IMR-90 (cell line): Measurements from ENCODE around the gene BDKRB1. TPM values are rescaled to one million over a fixed set of nuclear protein-coding genes. Genes with fewer than 3 reads are reported as not detected.

Experiments used
- ATAC-seq: fragments of 200-7000 bp; cut with Tn5 transposase; 2 replicates; pipeline ENCODE4 v1.9.1; 2020; ENCODE audit warnings: low read depth, mild to moderate bottlenecking, moderate library complexity
- BruUV-seq: library from RNA; stranded (reverse); fragments of 400-500 nt; replicated peaks from 2 replicates; lab custom pipeline; 2021; lab: Mats Ljungman, UMichigan
- CTCF ChIA-PET: fragments of 300-600 bp; formaldehyde crosslinking; extraction: SDS; loops from one replicate; lab custom pipeline; 2021; ENCODE audit warnings: antibody characterized with exemption; lab: Yijun Ruan, JAX
- POLR2A ChIA-PET: fragments of 300-600 bp; sonication (Branson Sonifier 250); formaldehyde crosslinking; loops from one replicate; lab custom pipeline; 2022; ENCODE audit warnings: antibody characterized with exemption; ENCODE audit not compliant: unreplicated experiment; lab: Charles Lee
- DNase-seq: peaks from one replicate; pipeline ENCODE4 v3.0.0; 2013
- H2AFZ ChIP-seq: replicated peaks from 2 replicates; pipeline ENCODE3; 2013; ENCODE audit warnings: low read length, mild to moderate bottlenecking; ENCODE audit not compliant: poor library complexity
- H2AK5ac ChIP-seq: 2 replicates; pipeline ENCODE4 v1.6.1; 2013; ENCODE audit warnings: low read depth, low read length, inconsistent platforms
- H2AK9ac ChIP-seq: replicated peaks from 2 replicates; pipeline ENCODE3; 2013; ENCODE audit warnings: mild to moderate bottlenecking, low read depth, low read length, moderate library complexity; ENCODE audit not compliant: poor library complexity
- H2BK120ac ChIP-seq: 2 replicates; pipeline ENCODE4 v1.6.1; 2013; ENCODE audit warnings: low read depth, low read length, inconsistent platforms
- H2BK15ac ChIP-seq: 3 replicates; pipeline ENCODE4 v1.6.1; 2013; ENCODE audit warnings: low read depth, low read length, inconsistent platforms
- H2BK20ac ChIP-seq: 2 replicates; pipeline ENCODE4 v1.6.1; 2013; ENCODE audit warnings: low read depth, mild to moderate bottlenecking, inconsistent platforms, low read length, moderate library complexity
- H2BK5ac ChIP-seq: 2 replicates; pipeline ENCODE4 v1.6.1; 2013; ENCODE audit warnings: mild to moderate bottlenecking, low read depth, low read length, inconsistent platforms; ENCODE audit not compliant: poor library complexity, severe bottlenecking
- H3K14ac ChIP-seq: replicated peaks from 2 replicates; pipeline ENCODE4 v1.6.1; 2013; ENCODE audit warnings: low read depth, low read length, inconsistent platforms
- H3K18ac ChIP-seq: 2 replicates; pipeline ENCODE4 v1.6.1; 2013; ENCODE audit warnings: low read depth, low read length, control low read depth
- H3K23ac ChIP-seq: 2 replicates; pipeline ENCODE4 v1.6.1; 2013; ENCODE audit warnings: low read depth, low read length, inconsistent platforms
- H3K27ac ChIP-seq: 2 replicates; pipeline ENCODE4 v1.5.1; 2013; ENCODE audit warnings: mild to moderate bottlenecking, control low read depth, low read length; ENCODE audit not compliant: insufficient read depth
- H3K27me3 ChIP-seq: 2 replicates; pipeline ENCODE4 v1.6.1; 2013; ENCODE audit warnings: low read length; ENCODE audit not compliant: control insufficient read depth, insufficient read depth
- H3K36me3 ChIP-seq: 2 replicates; pipeline ENCODE4 v1.6.1; 2013; ENCODE audit warnings: low read length, mixed read lengths; ENCODE audit not compliant: control insufficient read depth, insufficient read depth
- H3K4ac ChIP-seq: 2 replicates; pipeline ENCODE4 v1.6.1; 2013; ENCODE audit warnings: low read depth, low read length, inconsistent platforms
- H3K4me1 ChIP-seq: 2 replicates; pipeline ENCODE4 v1.6.1; 2013; ENCODE audit warnings: low read length, mixed read lengths; ENCODE audit not compliant: control insufficient read depth, insufficient read depth
- H3K4me2 ChIP-seq: 2 replicates; pipeline ENCODE4 v1.6.1; 2013; ENCODE audit warnings: low read depth, mild to moderate bottlenecking, control low read depth, low read length, moderate library complexity
- H3K4me3 ChIP-seq: 2 replicates; pipeline ENCODE4 v1.5.1; 2013; ENCODE audit warnings: low read depth, mild to moderate bottlenecking, control low read depth, low read length, moderate library complexity; ENCODE audit not compliant: insufficient read depth
- H3K56ac ChIP-seq: 2 replicates; pipeline ENCODE4 v1.6.1; 2013; ENCODE audit warnings: low read length, inconsistent platforms; ENCODE audit not compliant: insufficient read depth; ENCODE audit errors: extremely low read depth
- H3K79me1 ChIP-seq, 2 experiments: 2 replicates each; pipeline ENCODE4 v1.6.1; 2013; ENCODE audit warnings: low read length in 2 of 2, inconsistent platforms in 1 of 2, low read depth in 1 of 2
- H3K9ac ChIP-seq: 2 replicates; pipeline ENCODE4 v1.6.1; 2013; ENCODE audit warnings: low read depth, low read length, control low read depth
- H3K9me1 ChIP-seq: 2 replicates; pipeline ENCODE4 v1.6.1; 2013; ENCODE audit warnings: low read length, inconsistent platforms; ENCODE audit not compliant: insufficient read depth
- H3K9me3 ChIP-seq: 2 replicates; pipeline ENCODE4 v1.6.1; 2013; ENCODE audit warnings: low read length; ENCODE audit not compliant: control insufficient read depth, insufficient read depth
- H4K20me1 ChIP-seq: 2 replicates; pipeline ENCODE4 v1.6.1; 2013; ENCODE audit warnings: low read length, inconsistent platforms; ENCODE audit not compliant: insufficient read depth
- H4K5ac ChIP-seq: 2 replicates; pipeline ENCODE4 v1.6.1; 2013; ENCODE audit warnings: mild to moderate bottlenecking, low read depth, low read length, control low read depth
- H4K8ac ChIP-seq, 2 experiments: 2 replicates each; pipeline ENCODE4 v1.6.1; 2013; ENCODE audit warnings: low read depth in 2 of 2, low read length in 2 of 2, control low read depth in 1 of 2, inconsistent platforms in 1 of 2
- H4K91ac ChIP-seq: 2 replicates; pipeline ENCODE4 v1.6.1; 2013; ENCODE audit warnings: low read depth, low read length, inconsistent platforms; ENCODE audit not compliant: insufficient read depth
- BHLHE40 ChIP-seq: fragments of 150-350 bp; IDR thresholded peaks from 2 replicates; pipeline ENCODE4 v1.6.1; 2016; ENCODE audit warnings: mild to moderate bottlenecking, low read depth, low read length
- CEBPB ChIP-seq: IDR thresholded peaks from 2 replicates; pipeline ENCODE4 v1.6.1; 2012; ENCODE audit warnings: low read depth, low read length, improper control_type of control experiment
- CHD1 ChIP-seq: IDR thresholded peaks from 2 replicates; pipeline ENCODE4 v1.6.1; 2012; ENCODE audit warnings: low read depth, low read length, improper control_type of control experiment
- CTCF ChIP-seq: conservative IDR thresholded peaks from 2 replicates; pipeline ENCODE4 v1.5.1; 2012; ENCODE audit warnings: mild to moderate bottlenecking, low read depth, low read length, improper control_type of control experiment
- ELK1 ChIP-seq: fragments of 150-350 bp; IDR thresholded peaks from 2 replicates; pipeline ENCODE4 v1.6.1; 2016; ENCODE audit warnings: low read depth, mild to moderate bottlenecking, low read length, moderate library complexity, borderline replicate concordance
- FOS ChIP-seq: fragments of 150-350 bp; IDR thresholded peaks from 2 replicates; pipeline ENCODE4 v1.6.1; 2016; ENCODE audit warnings: low read depth, low read length
- MAFK ChIP-seq: IDR thresholded peaks from 2 replicates; pipeline ENCODE4 v1.6.1; 2012; ENCODE audit warnings: low read depth, low read length, improper control_type of control experiment
- MAZ ChIP-seq: IDR thresholded peaks from 2 replicates; pipeline ENCODE4 v1.6.1; 2012; ENCODE audit warnings: low read depth, mild to moderate bottlenecking, low read length, improper control_type of control experiment, moderate library complexity, borderline replicate concordance
- MXI1 ChIP-seq: IDR thresholded peaks from 2 replicates; pipeline ENCODE4 v1.6.1; 2012; ENCODE audit warnings: low read depth, mild to moderate bottlenecking, low read length, moderate library complexity, borderline replicate concordance
- NFE2L2 ChIP-seq: fragments of 150-350 bp; IDR thresholded peaks from 2 replicates; pipeline ENCODE4 v1.6.1; 2016; ENCODE audit warnings: low read depth, mild to moderate bottlenecking, low read length
- POLR2A ChIP-seq: IDR thresholded peaks from 2 replicates; pipeline ENCODE4 v1.6.1; 2012; ENCODE audit warnings: mild to moderate bottlenecking, low read depth, low read length
- RAD21 ChIP-seq: IDR thresholded peaks from 2 replicates; pipeline ENCODE4 v1.6.1; 2012; ENCODE audit warnings: low read length, improper control_type of control experiment
- RCOR1 ChIP-seq: IDR thresholded peaks from 2 replicates; pipeline ENCODE4 v1.6.1; 2012; ENCODE audit warnings: mild to moderate bottlenecking, low read length, improper control_type of control experiment; ENCODE audit not compliant: insufficient replicate concordance
- RFX5 ChIP-seq: IDR thresholded peaks from 2 replicates; pipeline ENCODE4 v1.8.0; 2012; ENCODE audit warnings: low read depth, mild to moderate bottlenecking, low read length, moderate library complexity
- SMC3 ChIP-seq: fragments of 150-350 bp; IDR thresholded peaks from 2 replicates; pipeline ENCODE4 v1.6.1; 2016; ENCODE audit warnings: low read depth, mild to moderate bottlenecking, antibody characterized with exemption, low read length, moderate library complexity
- USF2 ChIP-seq: fragments of 150-350 bp; IDR thresholded peaks from 2 replicates; pipeline ENCODE4 v1.6.1; 2017; ENCODE audit warnings: mild to moderate bottlenecking, antibody characterized with exemption, low read length, low read depth
- WGBS, 2 experiments: methylation state at CpG; one replicate each; pipeline versions ENCODE4 v1.1.5 to v1.1.7; 2013; ENCODE audit warnings: missing lambda C conversion rate in 2 of 2; ENCODE audit not compliant: insufficient read length in 1 of 2; ENCODE audit errors: extremely low coverage in 2 of 2; 5-methylcytosine and 5-hydroxymethylcytosine counted together
- dilution Hi-C: fragments of 300-500 bp; cut with HindIII; formaldehyde crosslinking; loops from one replicate; pipeline ENCODE4 v1.14.3; 2018; ENCODE audit warnings: low sequenced_read_pairs; ENCODE audit not compliant: unreplicated experiment
- in situ Hi-C: fragments of 300-500 bp; cut with MboI; formaldehyde crosslinking; loops from 3 replicates; pipeline ENCODE4 v1.14.3; 2019; ENCODE audit warnings: low sequenced_read_pairs, inconsistent platforms, mixed read lengths
- intact Hi-C: fragments of 100-400 bp; cut with micrococcal nuclease; formaldehyde crosslinking; loops from 2 replicates; pipeline ENCODE4 v1.10.0; 2022
- polyA plus RNA-seq, 3 experiments: library from polyadenylated mRNA; depleted of rRNA; stranded (reverse); fragments of >200 nt; gene quantifications; 2 replicates each; pipeline ENCODE4 v1.2.3, GENCODE V29; 2012; ENCODE audit warnings: low replicate concordance in 1 of 3
- total RNA-seq: library from RNA; depleted of rRNA; stranded (reverse); fragments of >200 nt; gene quantifications from 2 replicates; pipeline ENCODE4 v1.2.3, GENCODE V29; 2012

The BDKRB1 gene
- total and polyA plus RNA-seq, 2 of the 4 experiments (the other 2 are of a cell fraction): 56.5 to 130 TPM

- Histone ChIP-seq H2BK15ac (0 out of 3 replicates have a peak overlapping the region, but pooled peaks have one; percentile 20), H3K27me3 (no peaks in the 10 kb centered on the region), H3K18ac (no peak overlapping the region), H4K20me1 (peaks cover 7% of the 10 kb centered on the region), H3K27ac (peak overlapping the region; percentile 58), H2AK5ac (0 out of 2 replicates have a peak overlapping the region, but pooled peaks have one; percentile 14), H3K4me1 (peaks cover 19% of the 10 kb centered on the region), H3K79me1 (peaks cover 24 to 70% of the 10 kb centered on the region in 2 experiments; a peak in 3 of 4 replicates), H2BK120ac (peak overlapping the region; percentile 58), H2BK20ac (peak overlapping the region; percentile 41), H2BK5ac (peak overlapping the region; percentile 89), H3K9me3 (no peaks in the 10 kb centered on the region), H3K36me3 (peaks cover 39% of the 10 kb centered on the region), H3K9ac (no peak overlapping the region), H3K56ac (no peak overlapping the region), H4K5ac (no peak overlapping the region), H4K8ac (peak overlapping the region in 1 of 2 experiments; percentile 13; a peak in 1 of 4 replicates), H3K4ac (peak overlapping the region; percentile 38; the same call in 1 of the 2 replicates), H2AFZ (peak overlapping the region; percentile 81), H3K4me3 (no peak overlapping the region), H4K91ac (peak overlapping the region; percentile 26; the same call in 1 of the 2 replicates), H3K9me1 (peaks cover 12% of the 10 kb centered on the region), H3K4me2 (no peak overlapping the region), H2AK9ac (peak overlapping the region; percentile 6), H3K14ac (0 out of 2 replicates have a peak overlapping the region, but pooled peaks have one; percentile 33), H3K23ac (no peak overlapping the region)
- ChIA-PET CTCF (no interaction called here), POLR2A (interaction anchor here (0.6 kb wide), 1 partner anchor 11 kb away, joined by 24 read pairs; no protein-coding TSS in a partner anchor)
- ATAC-seq (peak; percentile 78), DNase-seq (peak; percentile 99)
- dilution Hi-C loops: no loop called here
- intact Hi-C loops: no loop called here
- no peak; the same call in 1 of the 2 replicates for TF ChIP-seq CHD1
- TF ChIP-seq MAFK: 0 out of 2 replicates have a peak, but pooled peaks have one; percentile 18
- peak; percentile 46 for TF ChIP-seq RAD21
- TF ChIP-seq CEBPB: peak; percentile 99
- TF ChIP-seq SMC3: no peak; the same call in 1 of the 2 replicates
- no peak for TF ChIP-seq ELK1
- TF ChIP-seq CTCF: peak; percentile 25; the same call in 1 of the 2 replicates
- peak; percentile 96 for TF ChIP-seq MXI1
- peak; percentile 74 for TF ChIP-seq RCOR1
- TF ChIP-seq MAZ: peak; percentile 77; the same call in 1 of the 2 replicates
- peak; percentile 27; the same call in 1 of the 2 replicates for TF ChIP-seq RFX5
- TF ChIP-seq POLR2A: no peak
- peak; percentile 81 for TF ChIP-seq BHLHE40
- peak; percentile 94 for TF ChIP-seq FOS
- peak; percentile 73 for TF ChIP-seq USF2
- no peak for TF ChIP-seq NFE2L2
- in situ Hi-C loops: no loop called here
- WGBS, 2 experiments: no CpG with 5 or more reads among the region's 1 CpG
- BruUV-seq: no TSS peak
Observed at GRCh38 chr14:96246539-96246847, 9.5 kb upstream of the BDKRB1 start.
